GM12873 (cell line): ENCODE measurements around the gene ST3GAL3.

ENCODE experiments used
- TF ChIP-seq, protein P1 (sequence below): IDR thresholded peaks from 2 replicates; pipeline ENCODE4 v1.5.1; 2012; ENCODE audit warnings: low read depth, mild to moderate bottlenecking, moderate library complexity, low read length, control low read depth; ENCODE audit not compliant: insufficient read depth; ENCODE audit errors: missing control alignments

Gene ST3GAL3

GRCh38 chr1:43933386-43934100, 226.2 kb downstream of the ST3GAL3 start, which contains the start of gene ARTN:
TSS of gene ARTN (plus strand) at chr1:43933801. CDS start at chr1:43935657, 1,856 bp downstream.
- TF ChIP-seq, protein P1, sequence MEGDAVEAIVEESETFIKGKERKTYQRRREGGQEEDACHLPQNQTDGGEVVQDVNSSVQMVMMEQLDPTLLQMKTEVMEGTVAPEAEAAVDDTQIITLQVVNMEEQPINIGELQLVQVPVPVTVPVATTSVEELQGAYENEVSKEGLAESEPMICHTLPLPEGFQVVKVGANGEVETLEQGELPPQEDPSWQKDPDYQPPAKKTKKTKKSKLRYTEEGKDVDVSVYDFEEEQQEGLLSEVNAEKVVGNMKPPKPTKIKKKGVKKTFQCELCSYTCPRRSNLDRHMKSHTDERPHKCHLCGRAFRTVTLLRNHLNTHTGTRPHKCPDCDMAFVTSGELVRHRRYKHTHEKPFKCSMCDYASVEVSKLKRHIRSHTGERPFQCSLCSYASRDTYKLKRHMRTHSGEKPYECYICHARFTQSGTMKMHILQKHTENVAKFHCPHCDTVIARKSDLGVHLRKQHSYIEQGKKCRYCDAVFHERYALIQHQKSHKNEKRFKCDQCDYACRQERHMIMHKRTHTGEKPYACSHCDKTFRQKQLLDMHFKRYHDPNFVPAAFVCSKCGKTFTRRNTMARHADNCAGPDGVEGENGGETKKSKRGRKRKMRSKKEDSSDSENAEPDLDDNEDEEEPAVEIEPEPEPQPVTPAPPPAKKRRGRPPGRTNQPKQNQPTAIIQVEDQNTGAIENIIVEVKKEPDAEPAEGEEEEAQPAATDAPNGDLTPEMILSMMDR = no peak

DNA sequence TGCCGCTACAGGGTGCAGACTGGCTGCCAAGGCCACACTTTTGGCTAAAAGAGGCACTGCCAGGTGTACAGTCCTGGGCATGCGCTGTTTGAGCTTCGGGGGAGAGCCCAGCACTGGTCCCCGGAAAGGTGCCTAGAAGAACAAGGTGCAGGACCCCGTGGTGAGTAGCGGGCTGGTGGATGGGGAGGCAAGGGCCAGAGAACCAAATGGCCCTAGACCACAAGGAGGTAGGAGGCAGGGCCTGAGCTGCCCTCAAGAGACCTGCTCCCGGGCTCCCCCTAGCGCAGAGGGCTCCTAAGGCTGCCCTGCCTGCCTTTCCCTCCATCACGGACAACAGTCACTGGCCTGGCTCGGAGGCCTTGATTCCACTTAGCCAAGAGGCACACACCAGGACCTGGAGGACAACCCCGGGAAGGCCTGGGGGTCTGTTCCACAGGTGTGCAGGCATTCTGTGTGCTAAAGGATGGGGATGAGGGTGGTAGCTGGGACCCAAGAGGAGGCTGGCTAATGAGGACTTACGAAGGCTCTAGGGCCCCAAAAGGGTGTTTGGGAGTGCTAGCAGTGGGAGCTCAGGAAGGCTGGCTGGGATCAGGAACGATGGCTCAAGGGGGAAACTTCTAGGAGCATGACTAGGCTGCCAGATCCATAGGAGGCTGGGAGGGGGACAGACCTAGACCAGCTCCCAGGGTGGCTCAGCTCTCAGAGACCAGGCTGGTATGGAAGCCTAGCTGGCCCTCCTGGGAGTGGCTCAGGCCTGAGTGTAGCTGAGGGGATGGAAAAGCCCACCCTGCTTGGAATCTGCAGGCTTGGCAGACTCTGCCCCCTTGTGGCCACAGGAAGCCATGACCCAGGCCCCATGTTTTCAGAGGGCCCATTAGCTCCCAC, 227.0 kb downstream of the ST3GAL3 start:
- TF ChIP-seq, protein P1 = peak; percentile 96

GRCh38 chr1:43934986-43935324, 227.6 kb downstream of the ST3GAL3 start:
- TF ChIP-seq, protein P1 = no peak

DNA sequence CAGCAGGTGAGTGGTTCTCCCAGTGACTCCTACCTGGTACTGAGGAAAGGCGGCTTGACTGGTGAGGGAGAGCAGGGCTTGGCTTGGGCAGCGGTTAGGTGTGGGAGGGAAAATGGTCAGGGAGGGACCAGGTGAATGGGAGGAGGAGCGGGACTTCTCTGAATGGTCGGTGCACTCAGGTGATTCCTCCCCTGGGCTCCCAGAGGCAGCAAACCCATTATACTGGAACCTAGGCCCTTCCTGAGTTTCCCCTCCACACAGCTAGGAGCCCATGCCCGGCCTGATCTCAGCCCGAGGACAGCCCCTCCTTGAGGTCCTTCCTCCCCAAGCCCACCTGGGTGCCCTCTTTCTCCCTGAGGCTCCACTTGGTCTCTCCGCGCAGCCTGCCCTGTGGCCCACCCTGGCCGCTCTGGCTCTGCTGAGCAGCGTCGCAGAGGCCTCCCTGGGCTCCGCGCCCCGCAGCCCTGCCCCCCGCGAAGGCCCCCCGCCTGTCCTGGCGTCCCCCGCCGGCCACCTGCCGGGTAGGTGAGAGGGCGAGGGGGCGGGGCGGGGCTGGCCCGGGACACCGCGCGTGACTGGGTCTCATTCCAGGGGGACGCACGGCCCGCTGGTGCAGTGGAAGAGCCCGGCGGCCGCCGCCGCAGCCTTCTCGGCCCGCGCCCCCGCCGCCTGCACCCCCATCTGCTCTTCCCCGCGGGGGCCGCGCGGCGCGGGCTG, 228.5 kb downstream of the ST3GAL3 start:
- TF ChIP-seq, protein P1 = no peak

DNA sequence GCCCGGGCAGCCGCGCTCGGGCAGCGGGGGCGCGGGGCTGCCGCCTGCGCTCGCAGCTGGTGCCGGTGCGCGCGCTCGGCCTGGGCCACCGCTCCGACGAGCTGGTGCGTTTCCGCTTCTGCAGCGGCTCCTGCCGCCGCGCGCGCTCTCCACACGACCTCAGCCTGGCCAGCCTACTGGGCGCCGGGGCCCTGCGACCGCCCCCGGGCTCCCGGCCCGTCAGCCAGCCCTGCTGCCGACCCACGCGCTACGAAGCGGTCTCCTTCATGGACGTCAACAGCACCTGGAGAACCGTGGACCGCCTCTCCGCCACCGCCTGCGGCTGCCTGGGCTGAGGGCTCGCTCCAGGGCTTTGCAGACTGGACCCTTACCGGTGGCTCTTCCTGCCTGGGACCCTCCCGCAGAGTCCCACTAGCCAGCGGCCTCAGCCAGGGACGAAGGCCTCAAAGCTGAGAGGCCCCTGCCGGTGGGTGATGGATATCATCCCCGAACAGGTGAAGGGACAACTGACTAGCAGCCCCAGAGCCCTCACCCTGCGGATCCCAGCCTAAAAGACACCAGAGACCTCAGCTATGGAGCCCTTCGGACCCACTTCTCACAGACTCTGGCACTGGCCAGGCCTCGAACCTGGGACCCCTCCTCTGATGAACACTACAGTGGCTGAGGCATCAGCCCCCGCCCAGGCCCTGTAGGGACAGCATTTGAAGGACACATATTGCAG, 229.3 kb downstream of the ST3GAL3 start:
- TF ChIP-seq, protein P1 = peak; percentile 10

DNA sequence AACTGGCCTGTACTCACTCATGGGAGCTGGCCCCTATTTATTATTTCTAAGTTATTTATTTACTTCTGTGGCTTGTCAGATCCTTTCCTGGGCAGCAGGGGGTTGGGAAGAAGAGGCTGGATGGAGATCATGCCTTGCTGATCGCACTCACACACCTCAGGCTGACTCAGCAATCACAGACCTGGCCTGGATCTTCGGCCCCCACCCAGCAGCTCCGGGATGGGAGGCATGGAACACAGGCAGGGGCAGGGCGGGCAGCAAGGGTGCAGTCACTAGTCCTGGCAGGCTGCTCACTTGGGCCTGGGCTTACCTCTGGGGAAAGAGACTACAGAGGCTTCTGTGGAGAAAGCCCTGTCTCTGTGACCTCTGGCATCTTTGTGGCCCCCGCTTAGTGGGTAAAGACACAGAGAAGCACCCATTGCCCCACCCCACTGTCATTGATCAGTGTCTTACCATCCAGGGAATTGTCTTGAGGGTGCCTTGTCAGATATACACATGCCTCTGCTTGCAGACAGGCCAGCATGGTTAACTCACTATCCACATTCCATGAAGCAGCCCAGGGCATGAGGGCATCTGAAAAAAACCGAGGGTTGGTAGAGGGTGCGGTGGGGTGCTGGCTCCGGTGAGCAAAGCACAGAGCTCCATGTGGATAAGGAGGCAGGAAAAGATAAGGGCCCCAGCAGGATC, 230.0 kb downstream of the ST3GAL3 start:
- TF ChIP-seq, protein P1 = no peak
